Measurements from ENCODE around the gene ARHGAP1.

DNA sequence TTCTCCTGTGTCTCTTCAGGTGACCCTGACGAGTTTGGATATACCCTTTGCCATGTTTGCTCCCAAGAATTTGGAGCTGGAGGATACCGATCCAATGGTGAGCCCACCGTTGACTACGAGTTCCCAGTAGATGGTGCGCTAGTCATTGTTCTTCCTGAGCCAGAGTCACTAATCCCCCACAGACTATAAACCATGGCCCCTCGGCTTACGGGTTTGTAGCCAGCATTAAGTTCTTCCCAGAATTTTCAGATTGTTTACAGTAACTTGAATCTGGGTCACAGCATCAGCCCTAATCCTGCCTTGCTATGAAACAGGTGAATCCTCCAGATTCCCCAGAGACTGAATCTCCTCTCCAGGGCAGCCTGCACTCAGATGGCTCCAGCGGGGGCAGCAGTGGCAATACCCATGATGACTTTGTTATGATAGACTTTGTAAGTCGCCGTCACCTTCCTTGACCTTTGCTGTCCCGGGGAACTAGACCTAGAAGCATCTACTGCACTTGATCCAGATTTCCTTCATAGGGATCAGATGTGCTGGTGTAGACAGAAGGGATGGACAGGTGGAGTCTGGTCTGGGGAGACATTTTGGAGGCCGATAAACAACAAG, 31.8 kb downstream of the ARHGAP1 start:
- TF ChIP-seq ZFP36 (IDR thresholded peaks at IDR 0.05; ENCODE audit: borderline replicate concordance, partially characterized antibody) = no peak
- TF ChIP-seq, protein P1, sequence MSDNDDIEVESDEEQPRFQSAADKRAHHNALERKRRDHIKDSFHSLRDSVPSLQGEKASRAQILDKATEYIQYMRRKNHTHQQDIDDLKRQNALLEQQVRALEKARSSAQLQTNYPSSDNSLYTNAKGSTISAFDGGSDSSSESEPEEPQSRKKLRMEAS (IDR thresholded peaks at IDR 0.05) = no peak
- TF ChIP-seq, protein P2, sequence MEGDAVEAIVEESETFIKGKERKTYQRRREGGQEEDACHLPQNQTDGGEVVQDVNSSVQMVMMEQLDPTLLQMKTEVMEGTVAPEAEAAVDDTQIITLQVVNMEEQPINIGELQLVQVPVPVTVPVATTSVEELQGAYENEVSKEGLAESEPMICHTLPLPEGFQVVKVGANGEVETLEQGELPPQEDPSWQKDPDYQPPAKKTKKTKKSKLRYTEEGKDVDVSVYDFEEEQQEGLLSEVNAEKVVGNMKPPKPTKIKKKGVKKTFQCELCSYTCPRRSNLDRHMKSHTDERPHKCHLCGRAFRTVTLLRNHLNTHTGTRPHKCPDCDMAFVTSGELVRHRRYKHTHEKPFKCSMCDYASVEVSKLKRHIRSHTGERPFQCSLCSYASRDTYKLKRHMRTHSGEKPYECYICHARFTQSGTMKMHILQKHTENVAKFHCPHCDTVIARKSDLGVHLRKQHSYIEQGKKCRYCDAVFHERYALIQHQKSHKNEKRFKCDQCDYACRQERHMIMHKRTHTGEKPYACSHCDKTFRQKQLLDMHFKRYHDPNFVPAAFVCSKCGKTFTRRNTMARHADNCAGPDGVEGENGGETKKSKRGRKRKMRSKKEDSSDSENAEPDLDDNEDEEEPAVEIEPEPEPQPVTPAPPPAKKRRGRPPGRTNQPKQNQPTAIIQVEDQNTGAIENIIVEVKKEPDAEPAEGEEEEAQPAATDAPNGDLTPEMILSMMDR (IDR thresholded peaks at IDR 0.05) = no peak
